Measurements from ENCODE around the gene LARP4B.

DNA sequence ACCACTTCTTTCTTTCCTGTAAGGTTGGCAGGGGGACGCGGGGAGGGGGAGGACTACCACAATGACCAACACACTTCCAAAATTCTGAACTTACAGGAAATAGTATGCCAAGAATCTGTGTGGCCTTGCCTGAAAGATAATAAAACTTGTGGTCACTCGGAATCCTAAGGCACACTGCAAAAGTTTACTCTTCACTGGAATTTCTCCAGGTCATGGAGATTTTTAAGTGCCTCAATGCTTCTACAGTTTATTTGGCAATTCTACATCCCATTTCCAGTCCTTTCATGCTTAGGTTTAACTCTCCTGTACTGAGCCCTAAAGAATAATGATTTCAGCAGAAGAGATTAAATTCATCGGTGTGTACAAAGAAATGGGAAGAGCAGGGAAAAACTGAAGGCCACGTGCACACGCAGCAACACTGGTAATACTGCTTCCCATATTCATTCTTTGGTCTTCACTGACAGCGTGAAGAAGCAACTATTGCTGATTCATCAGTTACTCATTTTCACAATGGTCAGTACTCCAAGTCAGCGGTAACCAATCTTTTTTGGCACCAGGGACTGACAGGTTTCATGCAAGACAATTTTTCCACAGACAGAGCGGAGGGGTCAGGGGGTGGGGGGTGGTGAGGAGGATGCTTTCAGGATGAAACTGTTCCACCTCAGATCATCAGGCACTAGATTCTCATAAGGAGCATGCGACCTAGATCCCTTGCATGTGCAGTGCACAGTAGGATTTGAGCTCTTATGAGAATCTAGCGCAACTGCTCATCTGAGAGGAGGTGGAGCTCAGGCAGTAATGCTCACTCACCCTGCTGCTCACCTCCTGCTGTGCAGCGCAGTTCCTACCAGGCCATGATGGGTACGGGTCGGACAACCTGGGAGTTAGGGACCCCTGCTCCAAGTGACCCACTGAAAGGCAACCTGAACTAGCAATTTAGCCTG is 9.8 kb downstream of the LARP4B start:
- TF ChIP-seq POLR2A (IDR thresholded peaks at IDR 0.05; ENCODE audit: low read length) = no peak
- TF ChIP-seq GATA1 (IDR thresholded peaks at IDR 0.05; ENCODE audit: low read depth, low read length) = no peak

All from erythroblast (primary cell).